Body of pancreas (tissue), 4 donors: Measurements from ENCODE around the gene RAD21L1.

Source experiments
- CTCF ChIP-seq, 7 experiments: fragments of 450-650 bp in 4 of 7; fragments of 200-600 bp in 3 of 7; sonication (generic) in 3 of 7; IDR thresholded peaks; one replicate each; pipeline ENCODE4 v1.5.1; 2016 to 2019; ENCODE audit warnings: antibody characterized with exemption in 7 of 7
- POLR2A ChIP-seq, 3 donors: fragments of 450-650 bp; IDR thresholded peaks; one replicate each; pipeline ENCODE4 v1.6.1; 2016; ENCODE audit warnings: antibody characterized with exemption in 3 of 3, mild to moderate bottlenecking in 2 of 3

- TF ChIP-seq CTCF (IDR thresholded peaks at IDR 0.05) (no peak), POLR2A (IDR thresholded peaks at IDR 0.05) (no peak)
Measured at GRCh38 chr20:1281279-1282057, 55.6 kb downstream of the RAD21L1 start.
